GM23338 (cell line): ENCODE results near the gene MTX3. TPM values are rescaled to one million over a fixed set of nuclear protein-coding genes. Genes with fewer than 3 reads are reported as not detected.

Experiments
- CREB1 ChIP-seq: fragments of 250-450 bp; sonication (Bioruptor Pico); IDR thresholded peaks from 2 replicates; pipeline ENCODE4 v1.5.0; 2020; ENCODE audit warnings: low read depth, mild to moderate bottlenecking, moderate library complexity
- CTCF ChIP-seq, 2 experiments: fragments of 200-600 bp in 1 of 2; sonication (generic) in 1 of 2; conservative IDR thresholded peaks; 2 replicates each; pipeline versions ENCODE4 v1.5.1 to v1.6.1; 2016 to 2017; ENCODE audit warnings: antibody characterized with exemption in 2 of 2, low read depth in 2 of 2, mild to moderate bottlenecking in 2 of 2, moderate library complexity in 1 of 2
- ETS1 ChIP-seq: IDR thresholded peaks from 2 replicates; pipeline ENCODE4 v1.6.1; 2016; ENCODE audit warnings: antibody characterized with exemption
- EZH2 ChIP-seq: fragments of 200-600 bp; sonication (generic); IDR thresholded peaks from one replicate; pipeline ENCODE4 v1.8.0; 2017; ENCODE audit warnings: antibody characterized with exemption, mild to moderate bottlenecking, low read depth; ENCODE audit not compliant: unreplicated experiment
- EZH2phosphoT487 ChIP-seq: fragments of 200-600 bp; sonication (generic); IDR thresholded peaks from one replicate; pipeline ENCODE4 v1.8.1; 2018; ENCODE audit warnings: antibody characterized with exemption; ENCODE audit not compliant: unreplicated experiment
- JUNB ChIP-seq: IDR thresholded peaks from one replicate; pipeline ENCODE4 v1.6.1; 2016; ENCODE audit warnings: antibody characterized with exemption; ENCODE audit not compliant: unreplicated experiment
- NANOG ChIP-seq: IDR thresholded peaks from 2 replicates; pipeline ENCODE4 v1.6.1; 2016; ENCODE audit warnings: antibody characterized with exemption, borderline replicate concordance
- POLR2AphosphoS5 ChIP-seq: IDR thresholded peaks from 2 replicates; pipeline ENCODE4 v1.6.1; 2016; ENCODE audit warnings: antibody characterized with exemption, low read depth
- ZNF114 ChIP-seq: fragments of 250-450 bp; sonication (Bioruptor Pico); IDR thresholded peaks from 2 replicates; pipeline ENCODE4 v1.5.0; 2020; ENCODE audit warnings: mild to moderate bottlenecking, moderate library complexity
- ZNF331 ChIP-seq: fragments of 250-450 bp; sonication (Bioruptor Pico); IDR thresholded peaks from 2 replicates; pipeline ENCODE4 v1.5.0; 2020; ENCODE audit warnings: low read depth, mild to moderate bottlenecking, moderate library complexity
- polyA plus RNA-seq: library from polyadenylated mRNA; unstranded; fragments of >200 nt; fragmentation: Nextera tagmentation; extraction: Ambion mirVana; gene quantifications from 2 replicates; pipeline ENCODE4 v1.2.1, GENCODE V29; 2016
- total RNA-seq: library from RNA; depleted of rRNA; stranded (reverse); fragments of >200 nt; shearing (Covaris generic); gene quantifications from 2 replicates; pipeline ENCODE4 v1.2.3, GENCODE V29; 2014
- TF ChIP-seq, protein P1 (sequence below): fragments of 250-450 bp; sonication (Bioruptor Pico); IDR thresholded peaks from 2 replicates; pipeline ENCODE4 v1.5.0; 2020; ENCODE audit warnings: mild to moderate bottlenecking, moderate library complexity

MTX3 gene
- total and polyA plus RNA-seq, 2 experiments from 2014 or later, result 11.3 to 33.8 TPM

DNA sequence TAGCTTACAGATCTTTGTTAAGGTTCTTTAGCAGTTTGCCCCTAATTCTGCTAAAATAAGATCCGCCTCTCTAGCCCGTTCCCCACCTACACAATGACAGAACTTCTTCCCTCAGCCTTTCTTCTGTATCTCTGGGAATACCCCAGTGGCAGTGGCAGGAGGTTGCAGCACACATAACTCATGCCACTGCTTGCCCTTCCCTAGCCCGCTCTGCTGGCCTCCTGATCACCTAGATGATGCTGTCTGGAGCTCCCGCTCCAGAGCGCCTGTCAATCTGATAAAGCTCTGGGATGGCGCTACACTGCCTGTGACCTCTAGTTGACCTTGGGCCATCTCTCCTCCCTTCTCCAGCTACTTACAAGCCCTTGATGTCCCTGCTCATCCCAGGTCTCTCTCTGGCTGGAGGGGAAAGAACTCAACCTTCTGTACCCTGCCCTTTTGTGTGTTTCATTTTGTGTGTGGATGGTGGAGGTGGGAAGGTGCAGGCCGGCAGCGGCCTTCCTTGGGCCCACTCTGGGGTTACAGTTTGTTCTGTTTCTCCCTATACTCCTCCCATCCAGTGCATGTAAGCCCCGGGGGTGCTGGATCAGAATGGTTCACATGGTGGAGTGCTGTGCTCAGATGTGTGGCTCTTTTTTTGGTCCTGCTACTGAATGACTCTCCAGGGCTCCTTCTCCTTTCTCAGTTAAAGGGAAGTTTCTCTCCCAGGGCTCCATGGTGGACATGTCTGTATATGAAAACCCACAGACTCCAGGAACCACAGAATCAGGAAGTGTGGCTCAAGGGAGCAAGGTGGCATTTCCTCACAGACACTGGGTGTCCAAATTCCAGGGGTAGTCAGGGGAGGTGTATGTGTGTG lies 29.1 kb downstream of the MTX3 start (continued):
- TF ChIP-seq, protein P1, sequence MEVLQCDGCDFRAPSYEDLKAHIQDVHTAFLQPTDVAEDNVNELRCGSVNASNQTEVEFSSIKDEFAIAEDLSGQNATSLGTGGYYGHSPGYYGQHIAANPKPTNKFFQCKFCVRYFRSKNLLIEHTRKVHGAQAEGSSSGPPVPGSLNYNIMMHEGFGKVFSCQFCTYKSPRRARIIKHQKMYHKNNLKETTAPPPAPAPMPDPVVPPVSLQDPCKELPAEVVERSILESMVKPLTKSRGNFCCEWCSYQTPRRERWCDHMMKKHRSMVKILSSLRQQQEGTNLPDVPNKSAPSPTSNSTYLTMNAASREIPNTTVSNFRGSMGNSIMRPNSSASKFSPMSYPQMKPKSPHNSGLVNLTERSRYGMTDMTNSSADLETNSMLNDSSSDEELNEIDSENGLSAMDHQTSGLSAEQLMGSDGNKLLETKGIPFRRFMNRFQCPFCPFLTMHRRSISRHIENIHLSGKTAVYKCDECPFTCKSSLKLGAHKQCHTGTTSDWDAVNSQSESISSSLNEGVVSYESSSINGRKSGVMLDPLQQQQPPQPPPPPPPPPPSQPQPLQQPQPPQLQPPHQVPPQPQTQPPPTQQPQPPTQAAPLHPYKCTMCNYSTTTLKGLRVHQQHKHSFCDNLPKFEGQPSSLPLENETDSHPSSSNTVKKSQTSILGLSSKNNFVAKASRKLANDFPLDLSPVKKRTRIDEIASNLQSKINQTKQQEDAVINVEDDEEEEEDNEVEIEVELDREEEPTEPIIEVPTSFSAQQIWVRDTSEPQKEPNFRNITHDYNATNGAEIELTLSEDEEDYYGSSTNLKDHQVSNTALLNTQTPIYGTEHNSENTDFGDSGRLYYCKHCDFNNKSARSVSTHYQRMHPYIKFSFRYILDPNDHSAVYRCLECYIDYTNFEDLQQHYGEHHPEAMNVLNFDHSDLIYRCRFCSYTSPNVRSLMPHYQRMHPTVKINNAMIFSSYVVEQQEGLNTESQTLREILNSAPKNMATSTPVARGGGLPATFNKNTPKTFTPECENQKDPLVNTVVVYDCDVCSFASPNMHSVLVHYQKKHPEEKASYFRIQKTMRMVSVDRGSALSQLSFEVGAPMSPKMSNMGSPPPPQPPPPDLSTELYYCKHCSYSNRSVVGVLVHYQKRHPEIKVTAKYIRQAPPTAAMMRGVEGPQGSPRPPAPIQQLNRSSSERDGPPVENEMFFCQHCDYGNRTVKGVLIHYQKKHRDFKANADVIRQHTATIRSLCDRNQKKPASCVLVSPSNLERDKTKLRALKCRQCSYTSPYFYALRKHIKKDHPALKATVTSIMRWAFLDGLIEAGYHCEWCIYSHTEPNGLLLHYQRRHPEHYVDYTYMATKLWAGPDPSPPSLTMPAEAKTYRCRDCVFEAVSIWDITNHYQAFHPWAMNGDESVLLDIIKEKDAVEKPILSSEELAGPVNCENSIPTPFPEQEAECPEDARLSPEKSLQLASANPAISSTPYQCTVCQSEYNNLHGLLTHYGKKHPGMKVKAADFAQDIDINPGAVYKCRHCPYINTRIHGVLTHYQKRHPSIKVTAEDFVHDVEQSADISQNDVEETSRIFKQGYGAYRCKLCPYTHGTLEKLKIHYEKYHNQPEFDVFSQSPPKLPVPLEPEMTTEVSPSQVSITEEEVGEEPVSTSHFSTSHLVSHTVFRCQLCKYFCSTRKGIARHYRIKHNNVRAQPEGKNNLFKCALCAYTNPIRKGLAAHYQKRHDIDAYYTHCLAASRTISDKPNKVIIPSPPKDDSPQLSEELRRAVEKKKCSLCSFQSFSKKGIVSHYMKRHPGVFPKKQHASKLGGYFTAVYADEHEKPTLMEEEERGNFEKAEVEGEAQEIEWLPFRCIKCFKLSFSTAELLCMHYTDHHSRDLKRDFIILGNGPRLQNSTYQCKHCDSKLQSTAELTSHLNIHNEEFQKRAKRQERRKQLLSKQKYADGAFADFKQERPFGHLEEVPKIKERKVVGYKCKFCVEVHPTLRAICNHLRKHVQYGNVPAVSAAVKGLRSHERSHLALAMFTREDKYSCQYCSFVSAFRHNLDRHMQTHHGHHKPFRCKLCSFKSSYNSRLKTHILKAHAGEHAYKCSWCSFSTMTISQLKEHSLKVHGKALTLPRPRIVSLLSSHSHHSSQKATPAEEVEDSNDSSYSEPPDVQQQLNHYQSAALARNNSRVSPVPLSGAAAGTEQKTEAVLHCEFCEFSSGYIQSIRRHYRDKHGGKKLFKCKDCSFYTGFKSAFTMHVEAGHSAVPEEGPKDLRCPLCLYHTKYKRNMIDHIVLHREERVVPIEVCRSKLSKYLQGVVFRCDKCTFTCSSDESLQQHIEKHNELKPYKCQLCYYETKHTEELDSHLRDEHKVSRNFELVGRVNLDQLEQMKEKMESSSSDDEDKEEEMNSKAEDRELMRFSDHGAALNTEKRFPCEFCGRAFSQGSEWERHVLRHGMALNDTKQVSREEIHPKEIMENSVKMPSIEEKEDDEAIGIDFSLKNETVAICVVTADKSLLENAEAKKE, result no peak
- TF ChIP-seq CREB1 (CRISPR knock-in tag), result no peak
- no peak for TF ChIP-seq EZH2phosphoT487
- TF ChIP-seq CTCF (conservative IDR thresholded peaks at IDR 0.05; ENCODE audit: low read depth in 2 of 2), result no peak
- TF ChIP-seq EZH2, result no peak
- no peak for TF ChIP-seq POLR2AphosphoS5
- TF ChIP-seq ZNF114 (CRISPR knock-in tag), result no peak
- TF ChIP-seq ETS1, result no peak
- TF ChIP-seq JUNB, result no peak
- no peak for TF ChIP-seq ZNF331 (CRISPR knock-in tag)
- TF ChIP-seq NANOG, result no peak
